Fibroblast of skin of back (primary cell): Measurements from ENCODE around the gene SERPINA4.
A peak's percentile ranks its signal among the peaks of the same experiment; 100 is the strongest.
"Not testable (repeated sequence)": the region's sequence is repeated elsewhere in the genome, so short reads cannot be mapped to it uniquely, and the experiment has no call there.

Experiments used
- DNase-seq: peaks from one replicate; pipeline ENCODE4 v3.0.0-alpha.2; 2013

Gene SERPINA4

GRCh38 chr14:94570002-94570400, 8.8 kb downstream of the SERPINA4 start:
- no peak for DNase-seq

GRCh38 chr14:94570440-94570839, 9.2 kb downstream of the SERPINA4 start:
- DNase-seq: no peak

- DNase-seq: peak; percentile 10
Measured at GRCh38 chr14:94571395-94571794, 10.2 kb downstream of the SERPINA4 start.

GRCh38 chr14:94571950-94572349, 10.7 kb downstream of the SERPINA4 start:
- DNase-seq: peak; percentile 72

GRCh38 chr14:94572637-94573303, 11.5 kb downstream of the SERPINA4 start:
- no peak for DNase-seq

GRCh38 chr14:94573475-94574277, 12.4 kb downstream of the SERPINA4 start:
- DNase-seq: no peak

GRCh38 chr14:94574336-94574735, 13.1 kb downstream of the SERPINA4 start:
- DNase-seq: no peak

- peak; percentile 75 for DNase-seq
Measured at GRCh38 chr14:94575730-94576585, 14.7 kb downstream of the SERPINA4 start.

GRCh38 chr14:94577472-94577871, 16.2 kb downstream of the SERPINA4 start:
- not testable (repeated sequence) for DNase-seq

- no peak for DNase-seq
Measured at GRCh38 chr14:94578712-94579111, 17.5 kb downstream of the SERPINA4 start.

GRCh38 chr14:94581127-94581999, 20.1 kb downstream of the SERPINA4 start, which contains the start of gene SERPINA5:
Gene SERPINA5, plus strand, starts transcription at chr14:94581426. Its CDS starts 5,937 bp downstream, at chr14:94587363.
- DNase-seq: peak; percentile 54

GRCh38 chr14:94582199-94582750, 21.0 kb downstream of the SERPINA4 start:
- DNase-seq: no peak

GRCh38 chr14:94582851-94583250, 21.6 kb downstream of the SERPINA4 start:
- DNase-seq: no peak

GRCh38 chr14:94583557-94583956, 22.3 kb downstream of the SERPINA4 start:
- no peak for DNase-seq

GRCh38 chr14:94584591-94585280, 23.5 kb downstream of the SERPINA4 start:
- DNase-seq: no peak

- DNase-seq: no peak
Measured at GRCh38 chr14:94586635-94587034, 25.4 kb downstream of the SERPINA4 start.

- no peak for DNase-seq
Measured at GRCh38 chr14:94588311-94588710, 27.1 kb downstream of the SERPINA4 start.

- no peak for DNase-seq
Measured at GRCh38 chr14:94591073-94591472, 29.8 kb downstream of the SERPINA4 start.

- no peak for DNase-seq
Measured at GRCh38 chr14:94591871-94592270, 30.6 kb downstream of the SERPINA4 start.

- no peak for DNase-seq
Measured at GRCh38 chr14:94592457-94592856, 31.2 kb downstream of the SERPINA4 start.

- DNase-seq: no peak
Measured at GRCh38 chr14:94593376-94593748, 32.1 kb downstream of the SERPINA4 start.
